ENCODE data around the gene MOK. TPM values are rescaled to one million over a fixed set of nuclear protein-coding genes. Genes with fewer than 3 reads are reported as not detected.
"Not testable (repeated sequence)": the region's sequence is repeated elsewhere in the genome, so short reads cannot be mapped to it uniquely, and the experiment has no call there.

The MOK gene
- total RNA-seq, 4 donors from 2014 or later: 3.0 to 16.0 (median 11.1) TPM

DNA sequence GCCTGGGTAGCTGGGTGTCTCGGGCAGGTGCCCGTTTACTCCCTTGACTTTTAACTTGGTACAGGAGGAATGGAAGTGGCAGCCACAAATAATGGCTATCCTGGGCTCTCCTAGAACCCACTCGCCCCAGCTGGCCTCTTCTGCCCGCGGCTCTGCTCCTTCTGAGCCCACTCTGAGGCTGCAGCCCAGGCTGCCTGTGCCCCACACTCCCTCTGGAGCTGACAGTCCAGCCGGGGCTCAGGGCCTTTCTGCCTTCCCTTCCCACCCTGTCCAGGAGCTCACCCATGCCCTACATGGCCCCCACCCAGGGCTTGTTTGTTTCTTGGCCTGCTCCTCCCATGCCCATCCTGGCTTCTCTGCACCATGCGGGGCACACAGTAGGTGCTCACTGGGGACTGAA lies 30.2 kb upstream of the MOK start:
- intact Hi-C loops (cut with DNase I; ENCODE audit: low total_unique reads): no loop called here
- no peak overlapping the region for H3K4me3 ChIP-seq

GRCh38 chr14:102333795-102334705 lies 29.1 kb upstream of the MOK start:
- intact Hi-C loops (cut with DNase I; ENCODE audit: low total_unique reads) (no loop called here), in situ Hi-C loops (cut with MboI; ENCODE audit: low pct_ligation_motif_present in 1 of 4, low pct_unique_long_range_greater_than_20kb in 1 of 4, low sequenced_read_pairs in 3 of 4) (no loop called here)
- WGBS, 2 donors (ENCODE audit: low coverage in 1 of 2): 96 to 97% methylated on average over 6 to 13 of the region's 13 CpGs
- Histone ChIP-seq H3K4me3 (no peak overlapping the region), H3K36me3 (peaks cover 0 to 27% (median 4%) of the 10 kb centered on the region in 4 donors), H3K27me3 (no peaks in the 10 kb centered on the region), H3K27ac (no peak overlapping the region), H3K4me1 (no peaks in the 10 kb centered on the region), H3K9me3 (no peaks in the 10 kb centered on the region)
- no peak for DNase-seq
- no peak for TF ChIP-seq POLR2A (IDR thresholded peaks at IDR 0.05)
- TF ChIP-seq EP300 (IDR thresholded peaks at IDR 0.05; ENCODE audit: low read depth): no peak
- no peak for TF ChIP-seq POLR2AphosphoS5 (IDR thresholded peaks at IDR 0.05)
- no peak for TF ChIP-seq CTCF (IDR thresholded peaks at IDR 0.05)

More for the DNA sequence above, 30.2 kb upstream of the MOK start:
- H3K9me3 ChIP-seq: no peaks in the 10 kb centered on the region
- DNase-seq: no peak
- H3K27me3 ChIP-seq: no peaks in the 10 kb centered on the region
- no peak overlapping the region for H3K27ac ChIP-seq
- TF ChIP-seq EP300 (IDR thresholded peaks at IDR 0.05; ENCODE audit: low read depth): no peak
- TF ChIP-seq CTCF (IDR thresholded peaks at IDR 0.05): no peak
- TF ChIP-seq POLR2A (IDR thresholded peaks at IDR 0.05): no peak
- TF ChIP-seq POLR2AphosphoS5 (IDR thresholded peaks at IDR 0.05): no peak
- 80 to 95% methylated on average over 1 to 7 of the region's 7 CpGs for WGBS, 2 donors (ENCODE audit: low coverage in 1 of 2)
- H3K4me1 ChIP-seq: no peaks in the 10 kb centered on the region
- in situ Hi-C loops (cut with MboI; ENCODE audit: low pct_ligation_motif_present in 1 of 4, low pct_unique_long_range_greater_than_20kb in 1 of 4, low sequenced_read_pairs in 3 of 4): no loop called here
- peaks cover 0 to 32% (median 6%) of the 10 kb centered on the region in 4 donors for H3K36me3 ChIP-seq

DNA sequence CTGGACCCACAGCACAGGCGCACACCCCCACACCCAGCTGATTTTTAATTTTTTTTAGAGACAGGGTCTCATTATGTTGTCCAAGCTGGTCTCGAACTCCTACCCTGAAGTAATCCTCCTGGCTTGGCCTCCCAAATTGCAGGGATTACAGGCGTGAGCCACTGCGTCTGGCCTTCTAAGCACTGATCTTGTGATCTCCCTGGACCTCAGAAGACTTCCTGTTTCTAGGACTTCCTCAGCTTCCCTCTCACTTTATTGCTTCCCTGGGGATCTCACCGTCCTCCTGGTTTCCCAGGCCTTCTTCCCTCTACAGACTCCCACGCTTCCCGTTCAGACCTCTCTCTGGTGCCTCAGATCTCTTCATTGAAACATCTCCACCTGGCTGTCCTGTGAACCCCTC lies 28.4 kb upstream of the MOK start:
- no peak overlapping the region for H3K27ac ChIP-seq
- no peaks in the 10 kb centered on the region for H3K9me3 ChIP-seq
- no peak for DNase-seq
- WGBS, 2 donors (ENCODE audit: low coverage in 1 of 2): 76 to 86% methylated on average over 7 of the region's 7 CpGs
- no peak for TF ChIP-seq POLR2AphosphoS5 (IDR thresholded peaks at IDR 0.05)
- TF ChIP-seq CTCF (IDR thresholded peaks at IDR 0.05): no peak
- no peak for TF ChIP-seq EP300 (IDR thresholded peaks at IDR 0.05; ENCODE audit: low read depth)
- no peak for TF ChIP-seq POLR2A (IDR thresholded peaks at IDR 0.05)
- peaks cover 0 to 24% (median 2%) of the 10 kb centered on the region in 4 donors for H3K36me3 ChIP-seq
- intact Hi-C loops (cut with DNase I; ENCODE audit: low total_unique reads): no loop called here
- H3K27me3 ChIP-seq: no peaks in the 10 kb centered on the region
- in situ Hi-C loops (cut with MboI; ENCODE audit: low pct_ligation_motif_present in 1 of 4, low pct_unique_long_range_greater_than_20kb in 1 of 4, low sequenced_read_pairs in 3 of 4): no loop called here
- no peak overlapping the region for H3K4me3 ChIP-seq
- no peaks in the 10 kb centered on the region for H3K4me1 ChIP-seq

DNA sequence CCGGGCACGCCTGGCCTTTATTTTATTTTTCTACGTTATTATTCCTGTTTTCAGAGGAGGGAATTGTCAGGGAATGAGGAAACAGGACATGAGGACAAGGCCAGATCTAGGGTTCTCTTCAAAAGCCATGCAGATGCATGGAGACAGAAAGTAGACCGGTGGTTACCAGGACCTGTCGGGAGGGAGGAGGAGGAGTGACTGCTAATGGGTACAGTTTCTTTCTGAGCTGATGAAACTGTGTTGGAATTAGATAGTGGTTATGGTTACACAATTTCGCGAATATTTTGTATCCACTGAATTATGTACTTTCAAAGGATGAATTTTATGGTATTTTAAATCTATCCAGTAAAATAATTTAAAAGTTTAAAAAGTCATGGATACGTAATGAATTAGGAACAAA lies 25.8 kb upstream of the MOK start:
- no peak for DNase-seq
- 90 to 91% methylated on average over 4 to 8 of the region's 8 CpGs for WGBS, 2 donors (ENCODE audit: low coverage in 1 of 2)
- TF ChIP-seq CTCF (IDR thresholded peaks at IDR 0.05) (no peak), EP300 (IDR thresholded peaks at IDR 0.05; ENCODE audit: low read depth) (no peak), POLR2A (IDR thresholded peaks at IDR 0.05) (no peak), POLR2AphosphoS5 (IDR thresholded peaks at IDR 0.05) (no peak)
- H3K4me1 ChIP-seq: no peaks in the 10 kb centered on the region
- no peak overlapping the region for H3K4me3 ChIP-seq
- no peaks in the 10 kb centered on the region for H3K9me3 ChIP-seq
- no peak overlapping the region for H3K27ac ChIP-seq
- intact Hi-C loops (cut with DNase I; ENCODE audit: low total_unique reads) (no loop called here), in situ Hi-C loops (cut with MboI; ENCODE audit: low pct_ligation_motif_present in 1 of 4, low pct_unique_long_range_greater_than_20kb in 1 of 4, low sequenced_read_pairs in 3 of 4) (no loop called here)
- H3K36me3 ChIP-seq: peaks cover 0 to 12% (median 0%) of the 10 kb centered on the region in 4 donors
- H3K27me3 ChIP-seq: no peaks in the 10 kb centered on the region

GRCh38 chr14:102329381-102329780 lies 24.4 kb upstream of the MOK start:
- H3K27me3 ChIP-seq; intact Hi-C loops (cut with DNase I; ENCODE audit: low total_unique reads); H3K4me1 ChIP-seq; H3K36me3 ChIP-seq; H3K4me3 ChIP-seq; in situ Hi-C loops (cut with MboI; ENCODE audit: low pct_ligation_motif_present in 1 of 4, low pct_unique_long_range_greater_than_20kb in 1 of 4, low sequenced_read_pairs in 3 of 4); H3K9me3 ChIP-seq; H3K27ac ChIP-seq; DNase-seq: not testable (repeated sequence)
- WGBS, 2 donors (ENCODE audit: low coverage in 1 of 2): 73 to 96% methylated on average over 5 to 6 of the region's 6 CpGs
